HG03457 (cell line): Measurements from ENCODE around the gene KCNQ1.

Experiments used
- ATAC-seq: cut with Tn5 transposase; IDR thresholded peaks from one replicate; pipeline ENCODE4 v1.9.1; 2021; ENCODE audit warnings: moderate number of reproducible peaks; ENCODE audit not compliant: unreplicated experiment

The KCNQ1 gene

GRCh38 chr11:2788168-2789071 is 343.6 kb downstream of the KCNQ1 start:
- no peak for ATAC-seq

DNA sequence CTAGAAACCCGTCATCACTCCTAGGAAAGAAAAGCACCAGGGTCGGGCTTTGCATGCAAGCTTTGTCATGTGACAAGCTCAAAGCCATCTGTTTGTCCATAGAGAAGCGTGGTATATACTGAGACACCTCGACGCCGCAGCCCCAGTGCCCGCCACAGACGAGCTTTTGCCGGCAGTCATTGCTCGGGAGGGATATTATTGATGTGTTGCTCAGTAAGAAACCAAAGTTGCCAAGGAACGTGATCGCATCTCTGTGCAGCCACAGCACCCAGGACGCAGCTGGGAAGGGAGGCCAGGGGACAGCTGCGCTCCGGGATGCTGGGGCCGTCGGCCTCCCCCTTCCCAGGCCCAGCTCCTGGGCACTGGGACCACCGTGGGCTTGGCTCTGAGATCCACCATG is 344.5 kb downstream of the KCNQ1 start:
- no peak for ATAC-seq

DNA sequence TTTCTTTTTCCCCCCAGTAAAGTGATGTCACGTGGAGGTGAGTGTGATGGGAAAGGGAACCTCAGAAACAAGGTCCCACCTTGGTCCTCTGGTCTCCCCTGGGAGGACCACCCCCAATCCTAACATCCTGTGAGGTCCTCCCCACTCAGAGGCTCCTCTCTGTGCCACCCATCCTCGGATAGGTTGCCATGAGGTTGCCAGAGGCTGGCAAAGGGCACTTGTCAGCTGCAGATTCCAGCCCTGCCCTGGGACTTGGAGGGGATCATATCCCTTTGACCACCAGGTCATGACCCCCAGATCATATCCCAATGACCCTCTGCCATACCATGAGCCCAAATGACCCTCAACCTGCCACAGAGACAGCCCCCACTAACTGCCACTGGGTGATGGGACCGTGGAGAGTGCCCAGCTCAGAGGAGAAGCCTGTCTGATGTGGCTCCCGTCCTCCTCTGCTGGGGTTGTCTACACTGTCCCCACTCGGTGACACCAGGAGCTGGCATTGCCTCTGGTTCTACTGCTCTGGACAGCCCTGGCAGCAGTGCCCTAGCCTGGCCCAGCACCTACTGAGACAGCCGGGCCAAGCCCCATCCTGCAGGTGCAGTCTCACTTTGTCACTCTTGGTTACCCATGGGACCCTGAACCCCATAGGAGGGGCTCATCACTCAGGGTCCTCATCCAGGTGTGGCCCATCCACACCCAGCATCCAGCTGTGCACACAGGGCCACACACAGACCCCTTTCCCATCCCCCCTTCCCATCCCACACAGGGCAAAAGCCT is 345.2 kb downstream of the KCNQ1 start:
- ATAC-seq: no peak

DNA sequence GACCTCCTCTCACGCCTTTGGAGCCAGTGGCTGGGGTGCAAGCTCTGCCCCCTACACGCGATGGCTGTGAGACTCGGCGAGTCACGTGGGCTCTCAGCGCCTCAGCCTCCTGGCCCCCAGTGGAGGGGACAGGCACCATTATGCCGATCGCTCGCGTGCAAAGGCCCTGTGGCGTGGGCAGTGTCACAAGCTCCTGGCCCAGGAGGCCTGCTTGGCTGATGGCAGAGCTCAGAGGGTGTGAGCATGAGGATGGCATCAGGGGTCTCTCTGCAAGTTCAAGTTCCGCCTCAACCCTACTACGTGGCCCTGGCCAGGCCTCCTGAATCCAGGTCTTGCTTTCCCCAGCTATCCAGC is 345.7 kb downstream of the KCNQ1 start:
- ATAC-seq: no peak

- ATAC-seq: no peak
These were observed 346.3 kb downstream of the KCNQ1 start for GRCh38 chr11:2791139-2791520.

DNA sequence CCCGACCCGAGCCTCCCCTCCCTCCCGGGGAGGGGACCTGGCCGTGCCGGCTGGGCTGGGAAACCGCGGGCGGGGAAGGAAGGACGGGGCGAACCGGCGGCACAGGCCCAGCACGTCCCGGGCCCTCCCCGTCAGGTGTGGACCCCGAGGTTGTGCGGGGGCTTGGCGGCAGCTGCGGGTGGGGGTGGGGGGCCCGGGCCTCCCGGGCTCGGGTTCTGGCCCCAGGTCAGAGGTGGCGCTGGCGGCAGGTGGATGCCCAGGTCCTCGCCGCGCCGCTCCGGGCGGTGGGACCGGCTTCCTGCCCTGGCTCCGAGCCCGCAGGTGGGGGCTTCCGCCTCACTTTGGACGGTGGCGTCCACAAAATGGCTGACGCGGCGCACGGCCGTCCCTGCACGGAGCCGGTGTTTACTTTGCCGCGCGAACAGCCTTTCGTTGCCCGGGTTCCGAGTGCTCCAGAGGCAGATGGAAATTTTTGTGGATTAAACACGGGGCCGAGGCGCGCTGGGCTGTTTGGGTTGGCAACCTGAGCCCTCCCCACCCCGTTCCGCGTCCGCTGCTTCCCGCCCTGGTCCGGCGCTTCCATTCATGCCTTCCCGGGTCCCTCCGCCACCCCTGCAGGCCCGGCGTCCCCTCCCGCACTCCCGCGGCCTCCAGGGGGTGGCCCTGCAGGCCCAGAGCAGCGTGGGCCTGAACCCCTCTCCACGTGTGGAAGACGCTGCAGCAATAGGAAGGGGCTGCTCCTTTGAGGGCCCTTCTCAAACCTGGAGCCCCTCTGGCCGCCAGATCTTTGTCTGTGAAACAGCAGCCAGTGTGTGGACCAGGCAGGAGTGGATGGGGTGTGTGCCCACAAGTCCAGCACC is 346.9 kb downstream of the KCNQ1 start:
- no peak for ATAC-seq

- ATAC-seq: no peak
These were observed 347.8 kb downstream of the KCNQ1 start for GRCh38 chr11:2792381-2793250.

DNA sequence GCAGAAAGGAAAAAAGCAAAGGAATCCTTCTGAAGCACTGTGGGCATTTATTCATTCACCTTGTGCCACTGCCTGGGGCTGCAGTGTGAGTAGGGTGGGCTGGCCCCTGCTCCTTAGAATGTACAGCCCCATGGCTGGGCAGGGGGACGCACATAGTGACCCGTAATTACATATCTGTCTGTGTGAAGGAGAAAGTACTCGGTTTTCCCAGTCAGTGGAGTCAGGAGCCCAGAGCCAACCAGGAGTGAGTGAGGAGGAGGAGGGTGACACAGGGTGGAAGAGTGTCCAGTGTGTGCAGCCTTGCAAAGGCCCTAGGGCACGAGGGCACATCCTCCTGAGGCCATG is 348.9 kb downstream of the KCNQ1 start:
- no peak for ATAC-seq

GRCh38 chr11:2794046-2794967 is 349.5 kb downstream of the KCNQ1 start:
- ATAC-seq: no peak

DNA sequence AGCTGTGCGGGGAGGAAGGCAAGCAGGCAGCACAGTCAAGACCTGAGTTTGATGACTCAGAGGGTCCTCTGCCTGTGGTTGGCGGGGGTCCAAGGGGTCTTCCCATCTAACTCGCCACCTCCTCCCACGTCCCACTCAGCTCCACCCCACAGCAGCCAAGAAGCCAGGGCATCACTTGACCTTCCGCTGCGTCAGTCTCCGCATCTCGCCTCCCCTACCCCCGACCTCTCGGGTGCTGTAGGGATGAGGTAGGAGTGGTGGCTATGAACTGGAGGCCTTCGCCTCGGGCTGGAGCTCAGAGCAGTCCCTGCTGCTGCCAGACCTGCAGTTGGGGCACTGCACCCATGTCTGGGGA is 350.1 kb downstream of the KCNQ1 start:
- no peak for ATAC-seq

- no peak for ATAC-seq
These were observed 350.7 kb downstream of the KCNQ1 start for GRCh38 chr11:2795491-2795991.

DNA sequence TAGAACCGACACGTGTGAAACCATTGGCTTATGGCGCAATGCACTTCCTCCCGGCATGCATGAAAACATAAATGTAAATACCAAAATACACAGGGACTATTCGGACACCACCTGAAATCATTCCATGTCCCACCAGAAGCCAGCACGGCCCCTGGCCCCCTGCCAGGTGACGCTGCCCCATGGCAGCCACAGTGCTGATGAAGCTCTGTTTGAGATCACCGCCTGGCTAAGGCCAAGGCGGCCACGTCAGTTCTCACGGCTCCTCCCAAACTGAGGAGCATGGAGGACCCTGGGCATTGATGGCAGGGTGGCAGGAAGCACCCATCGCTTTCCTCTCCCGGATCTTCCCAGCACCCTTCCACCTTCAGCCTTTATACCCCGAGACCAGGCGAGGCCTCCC is 351.3 kb downstream of the KCNQ1 start:
- no peak for ATAC-seq

GRCh38 chr11:2796508-2797113 is 351.8 kb downstream of the KCNQ1 start:
- ATAC-seq: no peak

- no peak for ATAC-seq
These were observed 352.4 kb downstream of the KCNQ1 start for GRCh38 chr11:2797121-2797711.

GRCh38 chr11:2797741-2798361 is 353.0 kb downstream of the KCNQ1 start:
- no peak for ATAC-seq

DNA sequence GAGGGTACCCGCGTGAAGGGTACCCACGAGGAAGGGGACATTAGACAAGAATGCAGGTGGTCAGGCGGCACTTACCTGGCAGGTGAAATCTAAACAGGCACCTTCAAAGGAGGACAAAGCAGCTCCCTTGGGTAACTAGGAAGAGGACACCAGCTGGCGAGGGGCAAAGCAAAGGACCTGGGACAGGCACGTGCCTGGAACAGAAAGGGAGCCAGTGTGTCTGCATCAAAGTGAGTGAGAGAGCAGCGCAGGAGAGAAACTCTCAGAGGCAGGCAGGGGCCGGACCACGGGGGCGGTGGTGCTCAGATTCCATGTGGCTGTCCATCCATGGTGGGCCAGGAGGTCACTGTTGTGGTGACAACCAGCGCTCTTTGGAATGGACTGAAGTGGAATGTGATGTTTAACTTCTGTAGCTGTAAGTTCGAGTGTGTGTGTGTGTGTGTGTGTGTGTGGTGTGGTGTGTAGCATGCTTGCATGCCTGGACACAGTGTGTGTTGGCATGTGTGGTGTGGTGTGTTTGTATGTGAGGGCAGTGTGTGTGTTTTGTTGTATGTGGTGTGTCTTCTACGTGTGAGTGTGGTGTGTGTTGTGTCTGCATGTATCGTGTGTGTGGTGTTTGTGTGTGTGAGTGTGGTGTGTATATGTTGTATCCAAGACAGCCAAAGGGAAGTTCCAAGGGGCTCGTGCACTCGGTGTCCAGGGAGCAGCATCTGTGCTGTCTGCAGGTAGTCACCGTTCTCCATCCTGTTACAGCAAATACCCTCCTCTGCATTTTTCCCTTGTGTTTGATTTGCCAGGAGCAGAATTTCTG is 354.3 kb downstream of the KCNQ1 start:
- no peak for ATAC-seq
